ENCODE results near the gene PLCXD3.
"Not testable (repeated sequence)": the region's sequence is repeated elsewhere in the genome, so short reads cannot be mapped to it uniquely, and the experiment has no call there.

The PLCXD3 gene

GRCh38 chr5:41338136-41338675 is 172.2 kb downstream of the PLCXD3 start:
- DNase-seq, result no peak

- DNase-seq, result no peak
Measured at GRCh38 chr5:41337724-41338123, 172.7 kb downstream of the PLCXD3 start.

GRCh38 chr5:41337216-41337615 is 173.2 kb downstream of the PLCXD3 start:
- no peak for DNase-seq

- DNase-seq, result no peak
Measured at GRCh38 chr5:41336471-41336870, 173.9 kb downstream of the PLCXD3 start.

GRCh38 chr5:41335596-41336181 is 174.7 kb downstream of the PLCXD3 start:
- DNase-seq, result no peak

GRCh38 chr5:41334758-41335157 is 175.6 kb downstream of the PLCXD3 start:
- no peak for DNase-seq

- no peak for DNase-seq
Measured at GRCh38 chr5:41334221-41334620, 176.2 kb downstream of the PLCXD3 start.

- no peak for DNase-seq
Measured at GRCh38 chr5:41325074-41325473, 185.3 kb downstream of the PLCXD3 start.

GRCh38 chr5:41322826-41323225 is 187.6 kb downstream of the PLCXD3 start:
- DNase-seq, result not testable (repeated sequence)

- DNase-seq, result no peak
Measured at GRCh38 chr5:41312478-41313060, 197.8 kb downstream of the PLCXD3 start.

- no peak for DNase-seq
Measured at GRCh38 chr5:41312066-41312465, 198.3 kb downstream of the PLCXD3 start.

- DNase-seq, result no peak
Measured at GRCh38 chr5:41309275-41309674, 201.1 kb downstream of the PLCXD3 start.

- DNase-seq, result no peak
Measured at GRCh38 chr5:41306005-41306404, 204.4 kb downstream of the PLCXD3 start.

- DNase-seq, result no peak
Measured at GRCh38 chr5:41305056-41305455, 205.3 kb downstream of the PLCXD3 start.

- no peak for DNase-seq
Measured at GRCh38 chr5:41296066-41296465, 214.3 kb downstream of the PLCXD3 start.

- no peak for DNase-seq
Measured at GRCh38 chr5:41291323-41291722, 219.1 kb downstream of the PLCXD3 start.

GRCh38 chr5:41290810-41291209 is 219.6 kb downstream of the PLCXD3 start:
- no peak for DNase-seq

- DNase-seq, result no peak
Measured at GRCh38 chr5:41289970-41290464, 220.4 kb downstream of the PLCXD3 start.

- DNase-seq, result no peak
Measured at GRCh38 chr5:41286696-41287095, 223.7 kb downstream of the PLCXD3 start.

GRCh38 chr5:41286165-41286564 is 224.2 kb downstream of the PLCXD3 start:
- no peak for DNase-seq

GRCh38 chr5:41284938-41285337 is 225.5 kb downstream of the PLCXD3 start:
- DNase-seq, result no peak

- DNase-seq, result no peak
Measured at GRCh38 chr5:41281215-41281810, 229.1 kb downstream of the PLCXD3 start.

GRCh38 chr5:41279040-41279439 is 231.4 kb downstream of the PLCXD3 start:
- DNase-seq, result no peak
